H9 (cell line): Measurements from ENCODE around the gene ANAPC2. TPM values are rescaled to one million over a fixed set of nuclear protein-coding genes. Genes with fewer than 3 reads are reported as not detected.

Source experiments
- DNase-seq: peaks from one replicate; pipeline ENCODE4 v3.0.0-alpha.2; 2017
- H2AFZ ChIP-seq: one replicate; pipeline ENCODE4 v1.6.1; 2013; ENCODE audit warnings: mild to moderate bottlenecking, low read length, control low read depth, moderate library complexity
- H2AK5ac ChIP-seq: 2 replicates; pipeline ENCODE4 v1.6.1; 2013; ENCODE audit warnings: low read length, control low read depth, mixed read lengths; ENCODE audit not compliant: insufficient read length
- H2BK120ac ChIP-seq: one replicate; pipeline ENCODE4 v1.6.1; 2013; ENCODE audit warnings: low read depth, mild to moderate bottlenecking, low read length, control low read depth, inconsistent platforms; ENCODE audit not compliant: poor library complexity, severe bottlenecking
- H2BK12ac ChIP-seq: 2 replicates; pipeline ENCODE4 v1.6.1; 2013; ENCODE audit warnings: low read length, control low read depth, mixed read lengths, low read depth; ENCODE audit not compliant: insufficient read length
- H2BK15ac ChIP-seq: 2 replicates; pipeline ENCODE4 v1.6.1; 2013; ENCODE audit warnings: low read depth, low read length, control low read depth
- H2BK20ac ChIP-seq: one replicate; pipeline ENCODE4 v1.6.1; 2013; ENCODE audit warnings: low read depth, mild to moderate bottlenecking, low read length, control low read depth, inconsistent platforms; ENCODE audit not compliant: poor library complexity, severe bottlenecking
- H2BK5ac ChIP-seq: 2 replicates; pipeline ENCODE4 v1.6.1; 2013; ENCODE audit warnings: low read length, control low read depth, mixed read lengths; ENCODE audit not compliant: insufficient read length
- H3K14ac ChIP-seq: 2 replicates; pipeline ENCODE4 v1.6.1; 2013; ENCODE audit warnings: low read length, control low read depth; ENCODE audit not compliant: insufficient read depth
- H3K18ac ChIP-seq: 2 replicates; pipeline ENCODE4 v1.6.1; 2013; ENCODE audit warnings: low read depth, mild to moderate bottlenecking, mixed read lengths, low read length, control low read depth; ENCODE audit not compliant: insufficient read length
- H3K23ac ChIP-seq: 2 replicates; pipeline ENCODE4 v1.6.1; 2013; ENCODE audit warnings: low read length, control low read depth, mixed read lengths, low read depth; ENCODE audit not compliant: insufficient read length
- H3K23me2 ChIP-seq: 2 replicates; pipeline ENCODE4 v1.6.1; 2013; ENCODE audit warnings: low read depth, mild to moderate bottlenecking, mixed read lengths, low read length, control low read depth; ENCODE audit not compliant: insufficient read length, poor library complexity, severe bottlenecking
- H3K27ac ChIP-seq: 2 replicates; pipeline ENCODE4 v1.5.1; 2013; ENCODE audit warnings: low read length, control low read depth, mixed read lengths, low read depth; ENCODE audit not compliant: insufficient read length
- H3K27me3 ChIP-seq: 2 replicates; pipeline ENCODE4 v1.6.1; 2013; ENCODE audit warnings: low read length, control low read depth, inconsistent platforms; ENCODE audit not compliant: insufficient read depth
- H3K4ac ChIP-seq: 2 replicates; pipeline ENCODE4 v1.6.1; 2013; ENCODE audit warnings: low read depth, mild to moderate bottlenecking, control low read depth, inconsistent platforms, low read length, moderate library complexity
- H3K4me1 ChIP-seq: 2 replicates; pipeline ENCODE4 v1.6.1; 2013; ENCODE audit warnings: low read length, control low read depth, inconsistent platforms; ENCODE audit not compliant: insufficient read depth
- H3K4me2 ChIP-seq: 2 replicates; pipeline ENCODE4 v1.6.1; 2013; ENCODE audit warnings: low read length, control low read depth, mixed read lengths; ENCODE audit not compliant: insufficient read length, insufficient read depth
- H3K56ac ChIP-seq: 2 replicates; pipeline ENCODE4 v1.6.1; 2013; ENCODE audit warnings: low read depth, mild to moderate bottlenecking, mixed read lengths, low read length, control low read depth; ENCODE audit not compliant: insufficient read length
- H3K79me1 ChIP-seq: 2 replicates; pipeline ENCODE4 v1.6.1; 2013; ENCODE audit warnings: low read depth, mild to moderate bottlenecking, moderate library complexity, low read length, control low read depth, inconsistent platforms; ENCODE audit not compliant: insufficient read depth, poor library complexity, severe bottlenecking
- H3K79me2 ChIP-seq: 2 replicates; pipeline ENCODE4 v1.6.1; 2013; ENCODE audit warnings: low read length, control low read depth, inconsistent platforms; ENCODE audit not compliant: insufficient read depth
- H3K9ac ChIP-seq: 2 replicates; pipeline ENCODE4 v1.6.1; 2013; ENCODE audit warnings: low read length, control low read depth, mixed read lengths; ENCODE audit not compliant: insufficient read length; ENCODE audit errors: extremely low read depth
- H3K9me3 ChIP-seq: one replicate; pipeline ENCODE4 v1.6.1; 2013; ENCODE audit warnings: low read depth, low read length, inconsistent platforms; ENCODE audit not compliant: control insufficient read depth
- H3T11ph ChIP-seq: one replicate; pipeline ENCODE4 v1.6.1; 2013; ENCODE audit warnings: mild to moderate bottlenecking, low read length, control low read depth, inconsistent platforms
- H4K20me1 ChIP-seq: one replicate; pipeline ENCODE4 v1.6.1; 2013; ENCODE audit not compliant: control insufficient read depth, insufficient read length, insufficient read depth
- H4K5ac ChIP-seq: 2 replicates; pipeline ENCODE4 v1.6.1; 2013; ENCODE audit warnings: low read depth, mild to moderate bottlenecking, mixed read lengths, low read length, control low read depth; ENCODE audit not compliant: insufficient read length
- H4K8ac ChIP-seq: replicated peaks from 2 replicates; pipeline ENCODE4 v1.6.1; 2013; ENCODE audit warnings: low read length, control low read depth, mixed read lengths, low read depth; ENCODE audit not compliant: insufficient read length
- H4K91ac ChIP-seq: 2 replicates; pipeline ENCODE4 v1.6.1; 2013; ENCODE audit warnings: low read depth, mild to moderate bottlenecking, moderate library complexity, mixed read lengths, low read length, control low read depth; ENCODE audit not compliant: insufficient read length
- H3K27ac Mint-ChIP-seq, 3 experiments: 2 replicates in 2 of 3; 3 replicates in 1 of 3; pipeline ENCODE4 v1.8.0; 2020 to 2021; ENCODE audit warnings: mixed read lengths in 3 of 3, mild to moderate bottlenecking in 1 of 3, moderate library complexity in 1 of 3
- H3K27me3 Mint-ChIP-seq: 2 replicates; pipeline ENCODE4 v1.8.0; 2021; ENCODE audit warnings: low read depth, mild to moderate bottlenecking, moderate library complexity, mixed read lengths
- H3K36me3 Mint-ChIP-seq, 3 experiments: 2 replicates in 2 of 3; 3 replicates in 1 of 3; pipeline ENCODE4 v1.8.0; 2020 to 2021; ENCODE audit warnings: low read depth in 3 of 3, mixed read lengths in 3 of 3; ENCODE audit not compliant: insufficient read depth in 1 of 3
- H3K4me1 Mint-ChIP-seq, 2 experiments: 2 replicates each; pipeline ENCODE4 v1.8.0; 2020; ENCODE audit warnings: mixed read lengths in 2 of 2
- H3K4me3 Mint-ChIP-seq, 2 experiments: 2 replicates in 1 of 2; 3 replicates in 1 of 2; pipeline ENCODE4 v1.8.0; 2020 to 2021; ENCODE audit warnings: mild to moderate bottlenecking in 2 of 2, mixed read lengths in 2 of 2, moderate library complexity in 1 of 2
- H3K9me3 Mint-ChIP-seq, 2 experiments: 2 replicates in 1 of 2; 3 replicates in 1 of 2; pipeline ENCODE4 v1.8.0; 2020; ENCODE audit warnings: mild to moderate bottlenecking in 2 of 2, mixed read lengths in 2 of 2, moderate library complexity in 1 of 2
- WGBS: extraction: QIAGEN DNeasy Blood & Tissue Kit; methylation state at CpG from one replicate; pipeline ENCODE4 v1.1.7; 2013; ENCODE audit warnings: missing lambda C conversion rate, low lambda C conversion rate, mixed read lengths; ENCODE audit not compliant: insufficient read length; ENCODE audit errors: extremely low coverage; 5-methylcytosine and 5-hydroxymethylcytosine counted together
- total RNA-seq: library from RNA; stranded (reverse); gene quantifications from 2 replicates; pipeline ENCODE4 v1.2.1, GENCODE V29; 2021
- TF ChIP-seq, protein P1 (sequence below): fragments of 200-600 bp; sonication (generic); conservative IDR thresholded peaks from 3 replicates; pipeline ENCODE4 v1.8.0; 2021; ENCODE audit warnings: antibody characterized with exemption, mild to moderate bottlenecking

The ANAPC2 gene
- total RNA-seq, 1 experiment from 2014 or later, result 54.8 TPM

DNA sequence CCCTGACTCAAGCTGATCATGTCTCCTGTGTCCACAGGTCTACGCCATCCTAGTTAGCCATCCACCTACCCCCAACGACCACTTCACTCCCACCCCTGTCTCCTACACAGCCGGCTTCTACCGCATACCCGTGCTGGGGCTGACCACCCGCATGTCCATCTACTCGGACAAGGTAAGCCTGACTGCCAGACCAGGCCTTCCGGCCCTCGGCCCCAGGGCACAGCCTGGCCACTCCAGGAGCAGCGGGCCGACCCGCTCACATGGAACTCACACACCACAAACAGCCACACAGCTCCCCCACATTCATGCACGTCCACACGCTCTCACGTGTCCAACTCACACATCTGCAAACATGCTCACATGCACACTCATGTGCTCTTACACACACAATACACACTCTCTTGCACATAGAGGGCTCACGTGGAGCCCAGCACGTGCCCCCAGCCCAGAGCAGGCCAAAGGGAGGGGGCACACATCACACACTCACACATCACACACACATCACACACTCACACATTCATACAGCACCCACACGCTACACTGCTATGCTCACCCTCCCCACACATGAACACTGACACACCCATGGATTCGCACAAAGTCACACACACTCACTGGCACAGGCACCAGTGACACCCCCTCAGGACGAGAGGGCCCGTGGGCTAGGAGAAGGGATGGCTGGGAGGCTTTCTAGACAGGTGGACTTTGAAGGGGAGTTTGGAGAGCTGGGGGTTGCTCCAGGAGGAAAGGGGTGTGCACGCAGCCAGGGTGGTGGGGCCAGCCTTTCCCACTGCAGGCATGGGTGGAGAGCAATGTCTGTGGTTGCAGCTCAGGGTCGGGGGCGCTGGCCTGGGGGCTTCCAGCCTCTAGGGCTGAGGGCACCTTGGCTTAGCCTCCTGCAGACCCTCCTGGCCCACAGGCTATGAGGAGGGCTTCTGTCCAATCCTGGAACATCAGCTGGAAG lies 46.1 kb downstream of the ANAPC2 start:
- no peak overlapping the region for H2BK15ac ChIP-seq
- H2AK5ac ChIP-seq, result no peak overlapping the region
- no CpG with 5 or more reads among the region's 24 CpGs for WGBS
- no peak overlapping the region for H2BK12ac ChIP-seq
- H3K9ac ChIP-seq, result no peak overlapping the region
- H2BK5ac ChIP-seq, result no peak overlapping the region
- H3K79me1 ChIP-seq, result no peaks in the 10 kb centered on the region
- H3K56ac ChIP-seq, result no peak overlapping the region
- no peak overlapping the region for H3K4me2 ChIP-seq
- no peak overlapping the region for H3T11ph ChIP-seq
- H3K27me3 ChIP-seq, result peaks cover 24% of the 10 kb centered on the region; the same call in 1 of the 2 replicates
- no peak overlapping the region for H3K14ac ChIP-seq
- no peak overlapping the region for H3K4ac ChIP-seq
- H3K23me2 ChIP-seq, result no peaks in the 10 kb centered on the region
- no peak overlapping the region for H2AFZ ChIP-seq
- no peaks in the 10 kb centered on the region for H3K36me3 Mint-ChIP-seq
- H3K9me3 ChIP-seq, result no peaks in the 10 kb centered on the region
- H4K20me1 ChIP-seq, result peaks cover 2% of the 10 kb centered on the region
- peaks cover 85% of the 10 kb centered on the region for H3K27me3 Mint-ChIP-seq
- H3K4me1 ChIP-seq, result no peaks in the 10 kb centered on the region
- H2BK120ac ChIP-seq, result no peak overlapping the region
- no peak for DNase-seq
- H4K5ac ChIP-seq, result no peak overlapping the region
- TF ChIP-seq, protein P1, sequence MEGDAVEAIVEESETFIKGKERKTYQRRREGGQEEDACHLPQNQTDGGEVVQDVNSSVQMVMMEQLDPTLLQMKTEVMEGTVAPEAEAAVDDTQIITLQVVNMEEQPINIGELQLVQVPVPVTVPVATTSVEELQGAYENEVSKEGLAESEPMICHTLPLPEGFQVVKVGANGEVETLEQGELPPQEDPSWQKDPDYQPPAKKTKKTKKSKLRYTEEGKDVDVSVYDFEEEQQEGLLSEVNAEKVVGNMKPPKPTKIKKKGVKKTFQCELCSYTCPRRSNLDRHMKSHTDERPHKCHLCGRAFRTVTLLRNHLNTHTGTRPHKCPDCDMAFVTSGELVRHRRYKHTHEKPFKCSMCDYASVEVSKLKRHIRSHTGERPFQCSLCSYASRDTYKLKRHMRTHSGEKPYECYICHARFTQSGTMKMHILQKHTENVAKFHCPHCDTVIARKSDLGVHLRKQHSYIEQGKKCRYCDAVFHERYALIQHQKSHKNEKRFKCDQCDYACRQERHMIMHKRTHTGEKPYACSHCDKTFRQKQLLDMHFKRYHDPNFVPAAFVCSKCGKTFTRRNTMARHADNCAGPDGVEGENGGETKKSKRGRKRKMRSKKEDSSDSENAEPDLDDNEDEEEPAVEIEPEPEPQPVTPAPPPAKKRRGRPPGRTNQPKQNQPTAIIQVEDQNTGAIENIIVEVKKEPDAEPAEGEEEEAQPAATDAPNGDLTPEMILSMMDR, result no peak
- H4K91ac ChIP-seq, result no peak overlapping the region
- H4K8ac ChIP-seq, result no peak overlapping the region
- no peak overlapping the region for H2BK20ac ChIP-seq
- H3K79me2 ChIP-seq, result no peaks in the 10 kb centered on the region
- H3K18ac ChIP-seq, result no peak overlapping the region
- no peak overlapping the region for H3K23ac ChIP-seq
- H3K27ac ChIP-seq, result no peak overlapping the region
- no peaks in the 10 kb centered on the region; a peak in 1 of 5 replicates for H3K9me3 Mint-ChIP-seq
- H3K4me1 Mint-ChIP-seq, result peaks cover 0 to 15% of the 10 kb centered on the region in 2 experiments; a peak in 2 of 4 replicates
- H3K4me3 Mint-ChIP-seq, result no peak overlapping the region
- no peak overlapping the region; a peak in 1 of 7 replicates for H3K27ac Mint-ChIP-seq
